PC-3 (cell line): ENCODE data around the gene GAD2. TPM values are rescaled to one million over a fixed set of nuclear protein-coding genes. Genes with fewer than 3 reads are reported as not detected.

Experiments
- ATAC-seq: fragments of 200-7000 bp; cut with Tn5 transposase; 2 replicates; pipeline ENCODE4 v1.9.1; 2020; ENCODE audit warnings: mild to moderate bottlenecking, moderate library complexity
- BruUV-seq: library from RNA; stranded (reverse); fragments of 400-500 nt; replicated peaks from 2 replicates; lab custom pipeline; 2021; lab: Mats Ljungman, UMichigan
- CTCF ChIA-PET: fragments of 300-600 bp; sonication (Branson Sonifier 250); formaldehyde crosslinking; loops from one replicate; lab custom pipeline; 2022; ENCODE audit warnings: antibody characterized with exemption; lab: Charles Lee
- POLR2A ChIA-PET: fragments of 300-600 bp; sonication (Branson Sonifier 250); formaldehyde crosslinking; loops from one replicate; lab custom pipeline; 2022; ENCODE audit warnings: antibody characterized with exemption; ENCODE audit not compliant: unreplicated experiment; lab: Charles Lee
- DNase-seq: peaks from one replicate; pipeline ENCODE4 v3.0.0-alpha.2; 2015
- H2AFZ ChIP-seq: fragments of 300-600 bp; sonication (generic); 2 replicates; pipeline ENCODE4 v1.6.0; 2016; ENCODE audit warnings: antibody characterized with exemption, low read length
- H3F3A ChIP-seq: fragments of 300-600 bp; sonication (generic); one replicate; pipeline ENCODE4 v1.6.0; 2017; ENCODE audit warnings: antibody characterized with exemption, low read length, control low read depth, mild to moderate bottlenecking; ENCODE audit not compliant: unreplicated experiment
- H3K27ac ChIP-seq: fragments of 300-600 bp; sonication (generic); 2 replicates; pipeline ENCODE4 v1.5.1; 2016; ENCODE audit warnings: mild to moderate bottlenecking, low read length
- H3K27me3 ChIP-seq: fragments of 300-600 bp; sonication (generic); 2 replicates; pipeline ENCODE4 v1.6.1; 2016; ENCODE audit warnings: low read length, mixed read lengths
- H3K36me3 ChIP-seq: fragments of 300-600 bp; sonication (generic); 2 replicates; pipeline ENCODE4 v1.6.1; 2016; ENCODE audit warnings: low read depth, mixed run types, low read length, mixed read lengths
- H3K4me1 ChIP-seq: fragments of 300-600 bp; sonication (generic); 2 replicates; pipeline ENCODE4 v1.5.1; 2016; ENCODE audit warnings: low read length; ENCODE audit not compliant: insufficient read depth
- H3K4me2 ChIP-seq: fragments of 300-600 bp; sonication (generic); 2 replicates; pipeline ENCODE4 v1.6.0; 2016; ENCODE audit warnings: low read length
- H3K4me3 ChIP-seq: fragments of 300-600 bp; sonication (generic); 2 replicates; pipeline ENCODE4 v1.5.1; 2016; ENCODE audit warnings: mild to moderate bottlenecking, low read length, mixed read lengths
- H3K79me2 ChIP-seq: fragments of 300-600 bp; sonication (generic); 2 replicates; pipeline ENCODE4 v1.6.1; 2017; ENCODE audit warnings: low read length, mixed read lengths
- H3K9ac ChIP-seq: fragments of 300-600 bp; sonication (generic); 2 replicates; pipeline ENCODE4 v1.6.0; 2016; ENCODE audit warnings: mild to moderate bottlenecking, low read length
- H3K9me2 ChIP-seq: fragments of 300-600 bp; sonication (generic); replicated peaks from 2 replicates; pipeline ENCODE4 v1.6.1; 2016; ENCODE audit warnings: mixed run types, low read length, mixed read lengths
- H3K9me3 ChIP-seq: fragments of 300-600 bp; sonication (generic); 2 replicates; pipeline ENCODE4 v1.6.1; 2016; ENCODE audit warnings: low read length, mixed read lengths
- H4K20me1 ChIP-seq: fragments of 300-600 bp; sonication (generic); 2 replicates; pipeline ENCODE4 v1.6.1; 2016; ENCODE audit warnings: low read length, mixed read lengths
- EZH2 ChIP-seq: fragments of 300-600 bp; sonication (generic); IDR thresholded peaks from one replicate; pipeline ENCODE4 v1.6.1; 2017; ENCODE audit warnings: antibody characterized with exemption, mild to moderate bottlenecking, low read length; ENCODE audit not compliant: unreplicated experiment
- EZH2phosphoT487 ChIP-seq: fragments of 300-600 bp; sonication (generic); IDR thresholded peaks from 2 replicates; pipeline ENCODE4 v1.6.1; 2018; ENCODE audit warnings: mild to moderate bottlenecking, antibody characterized with exemption, low read length, borderline replicate concordance
- intact Hi-C: fragments of 100-400 bp; cut with micrococcal nuclease; formaldehyde crosslinking; loops from 2 replicates; pipeline ENCODE4 v1.9.0; 2023
- total RNA-seq: library from RNA; depleted of rRNA; stranded (reverse); fragments of >200 nt; gene quantifications from 2 replicates; pipeline ENCODE4 v1.2.3, GENCODE V29; 2014
- TF ChIP-seq, protein P1 (sequence below): fragments of 300-600 bp; sonication (generic); conservative IDR thresholded peaks from 2 replicates; pipeline ENCODE4 v1.5.1; 2017; ENCODE audit warnings: antibody characterized with exemption, low read depth, mild to moderate bottlenecking, low read length

GAD2 gene
- total RNA-seq, 1 experiment from 2014 or later = not detected

DNA sequence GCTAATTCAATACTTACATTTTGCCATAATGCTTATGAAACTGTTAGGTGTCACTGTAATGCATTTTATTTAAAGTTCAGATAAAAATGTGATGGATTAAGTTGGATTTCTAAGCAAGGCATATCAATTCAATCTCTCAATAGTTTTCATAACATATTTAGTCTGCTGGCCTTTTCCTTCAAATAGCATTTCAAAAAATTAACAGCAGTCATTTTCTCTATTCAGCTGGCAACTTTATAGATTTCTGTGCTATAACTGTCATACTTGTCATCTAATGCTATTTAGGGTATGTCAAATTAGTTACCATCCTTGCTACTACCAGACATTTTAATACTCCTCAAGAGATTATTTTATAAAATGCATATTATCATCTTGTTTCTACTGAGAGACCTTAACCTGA is 4.3 kb downstream of the GAD2 start:
- no TSS peak for BruUV-seq
- no peak overlapping the region for H2AFZ ChIP-seq
- TF ChIP-seq, protein P1, sequence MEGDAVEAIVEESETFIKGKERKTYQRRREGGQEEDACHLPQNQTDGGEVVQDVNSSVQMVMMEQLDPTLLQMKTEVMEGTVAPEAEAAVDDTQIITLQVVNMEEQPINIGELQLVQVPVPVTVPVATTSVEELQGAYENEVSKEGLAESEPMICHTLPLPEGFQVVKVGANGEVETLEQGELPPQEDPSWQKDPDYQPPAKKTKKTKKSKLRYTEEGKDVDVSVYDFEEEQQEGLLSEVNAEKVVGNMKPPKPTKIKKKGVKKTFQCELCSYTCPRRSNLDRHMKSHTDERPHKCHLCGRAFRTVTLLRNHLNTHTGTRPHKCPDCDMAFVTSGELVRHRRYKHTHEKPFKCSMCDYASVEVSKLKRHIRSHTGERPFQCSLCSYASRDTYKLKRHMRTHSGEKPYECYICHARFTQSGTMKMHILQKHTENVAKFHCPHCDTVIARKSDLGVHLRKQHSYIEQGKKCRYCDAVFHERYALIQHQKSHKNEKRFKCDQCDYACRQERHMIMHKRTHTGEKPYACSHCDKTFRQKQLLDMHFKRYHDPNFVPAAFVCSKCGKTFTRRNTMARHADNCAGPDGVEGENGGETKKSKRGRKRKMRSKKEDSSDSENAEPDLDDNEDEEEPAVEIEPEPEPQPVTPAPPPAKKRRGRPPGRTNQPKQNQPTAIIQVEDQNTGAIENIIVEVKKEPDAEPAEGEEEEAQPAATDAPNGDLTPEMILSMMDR = no peak
- TF ChIP-seq EZH2 (no peak), EZH2phosphoT487 (no peak)
- no peaks in the 10 kb centered on the region for H3K4me1 ChIP-seq
- DNase-seq = no peak
- no peaks in the 10 kb centered on the region for H3K36me3 ChIP-seq
- no peak overlapping the region for H3K4me3 ChIP-seq
- H3K9ac ChIP-seq = no peak overlapping the region
- ChIA-PET CTCF (no interaction called here), POLR2A (no interaction called here)
- intact Hi-C loops = no loop called here
- no peaks in the 10 kb centered on the region for H3F3A ChIP-seq
- no peak overlapping the region for H3K4me2 ChIP-seq
- H3K9me3 ChIP-seq = no peaks in the 10 kb centered on the region
- H3K27me3 ChIP-seq = peaks cover 17% of the 10 kb centered on the region
- H3K79me2 ChIP-seq = no peaks in the 10 kb centered on the region
- no peaks in the 10 kb centered on the region for H3K9me2 ChIP-seq
- no peak overlapping the region for H3K27ac ChIP-seq
- no peaks in the 10 kb centered on the region for H4K20me1 ChIP-seq
- no peak for ATAC-seq

DNA sequence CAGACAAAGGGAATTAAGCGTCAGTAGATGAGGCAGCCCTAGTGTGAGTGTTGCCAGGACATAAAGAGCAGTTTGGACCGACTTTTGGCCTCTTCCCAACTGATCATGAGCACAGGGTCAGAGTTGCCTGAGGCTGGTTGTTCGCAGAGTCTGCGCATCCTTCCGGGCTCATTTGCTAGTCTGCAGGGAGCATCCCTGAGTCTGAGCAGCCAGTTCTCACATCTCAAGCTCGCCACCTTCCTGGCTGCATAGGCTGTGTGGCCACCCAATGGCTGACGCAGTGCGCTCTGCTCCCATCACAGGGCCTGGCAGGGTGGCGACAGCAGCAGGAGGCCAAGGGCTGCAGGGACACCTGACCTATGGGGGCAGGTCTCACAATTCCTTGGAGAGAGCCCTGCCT is 5.0 kb downstream of the GAD2 start:
- no TSS peak for BruUV-seq
- CTCF ChIA-PET = no interaction called here
- Histone ChIP-seq H3K9ac (no peak overlapping the region), H3K27me3 (peaks cover 17% of the 10 kb centered on the region), H2AFZ (no peak overlapping the region), H3K4me3 (no peak overlapping the region), H4K20me1 (no peaks in the 10 kb centered on the region), H3K9me2 (no peaks in the 10 kb centered on the region), H3K9me3 (no peaks in the 10 kb centered on the region), H3K4me2 (no peak overlapping the region), H3K36me3 (no peaks in the 10 kb centered on the region), H3K79me2 (no peaks in the 10 kb centered on the region), H3F3A (no peaks in the 10 kb centered on the region), H3K4me1 (no peaks in the 10 kb centered on the region), H3K27ac (no peak overlapping the region)
- intact Hi-C loops = no loop called here
- ATAC-seq (no peak), DNase-seq (no peak)
- TF ChIP-seq, protein P1 = no peak
- TF ChIP-seq EZH2phosphoT487 (no peak), EZH2 (no peak)
- POLR2A ChIA-PET = no interaction called here

DNA sequence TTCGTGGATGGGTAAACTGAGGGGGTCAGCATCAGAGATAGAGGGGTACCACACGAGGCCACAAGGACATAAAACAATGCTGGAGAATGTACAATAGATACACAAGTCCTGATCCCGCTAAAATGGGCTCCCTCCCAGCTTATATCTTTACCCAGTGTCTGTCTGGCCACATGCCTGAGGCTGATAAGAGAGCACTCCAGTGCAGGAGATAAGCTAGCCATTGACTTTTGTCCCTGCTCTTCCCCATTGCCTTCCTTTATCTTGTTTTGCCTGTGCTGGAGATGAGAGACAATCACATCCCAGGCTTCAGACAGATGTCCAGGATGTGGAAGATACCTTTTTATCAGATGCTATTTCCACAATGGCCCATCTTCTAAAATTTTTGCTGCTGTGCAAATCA is 6.0 kb downstream of the GAD2 start:
- no peak for DNase-seq
- no peak overlapping the region for H3K4me3 ChIP-seq
- CTCF ChIA-PET = no interaction called here
- no peak overlapping the region for H3K27ac ChIP-seq
- no peak overlapping the region for H2AFZ ChIP-seq
- no peak for TF ChIP-seq EZH2
- TF ChIP-seq, protein P1 = no peak
- TF ChIP-seq EZH2phosphoT487 = no peak
- no peaks in the 10 kb centered on the region for H4K20me1 ChIP-seq
- no peaks in the 10 kb centered on the region for H3K9me3 ChIP-seq
- no peaks in the 10 kb centered on the region for H3F3A ChIP-seq
- peaks cover 17% of the 10 kb centered on the region for H3K27me3 ChIP-seq
- H3K79me2 ChIP-seq = no peaks in the 10 kb centered on the region
- no peaks in the 10 kb centered on the region for H3K9me2 ChIP-seq
- intact Hi-C loops = no loop called here
- no peaks in the 10 kb centered on the region for H3K4me1 ChIP-seq
- BruUV-seq = no TSS peak
- no peak for ATAC-seq
- no peak overlapping the region for H3K9ac ChIP-seq
- H3K4me2 ChIP-seq = no peak overlapping the region
- no peaks in the 10 kb centered on the region for H3K36me3 ChIP-seq
- POLR2A ChIA-PET = no interaction called here
